Natural killer cell (primary cell): ENCODE results near the gene HAPLN3. TPM values are rescaled to one million over a fixed set of nuclear protein-coding genes. Genes with fewer than 3 reads are reported as not detected.

ENCODE experiments used
- ATAC-seq, 3 donors: fragments of 150-1000 bp in 2 of 3; fragments of 200-7000 bp in 1 of 3; cut with Tn5 transposase; 1 replicate in 1 of 3; 2 replicates in 2 of 3; pipeline ENCODE4 v1.10.0; 2021; ENCODE audit warnings: mild to moderate bottlenecking in 2 of 3, moderate library complexity in 2 of 3
- DNase-seq, 2 donors: peaks; one replicate each; pipeline versions ENCODE4 v3.0.0 to v3.0.0-alpha.2; 2013 to 2021; ENCODE audit warnings: mixed read lengths in 1 of 2
- H3K27ac ChIP-seq: one replicate; pipeline ENCODE4 v1.5.1; 2013; ENCODE audit warnings: mild to moderate bottlenecking, low read length
- H3K27me3 ChIP-seq: one replicate; pipeline ENCODE4 v1.6.1; 2013; ENCODE audit warnings: low read length; ENCODE audit not compliant: control insufficient read depth, insufficient read depth
- H3K36me3 ChIP-seq: one replicate; pipeline ENCODE4 v1.6.1; 2013; ENCODE audit warnings: low read length; ENCODE audit not compliant: control insufficient read depth, insufficient read depth
- H3K4me1 ChIP-seq: one replicate; pipeline ENCODE4 v1.6.1; 2013; ENCODE audit warnings: low read length; ENCODE audit not compliant: control insufficient read depth, insufficient read depth
- H3K4me3 ChIP-seq: one replicate; pipeline ENCODE4 v1.5.1; 2013; ENCODE audit warnings: low read length
- H3K9me3 ChIP-seq: one replicate; pipeline ENCODE4 v1.6.1; 2013; ENCODE audit warnings: low read length; ENCODE audit not compliant: control insufficient read depth, insufficient read depth
- H3K27ac Mint-ChIP-seq, 2 donors: one replicate each; pipeline ENCODE4 v1.8.0; 2022; ENCODE audit warnings: mild to moderate bottlenecking in 2 of 2, mixed read lengths in 2 of 2, moderate library complexity in 1 of 2
- H3K27me3 Mint-ChIP-seq, 2 donors: one replicate each; pipeline ENCODE4 v1.8.0; 2022; ENCODE audit warnings: low read depth in 2 of 2, mixed read lengths in 2 of 2
- H3K36me3 Mint-ChIP-seq: one replicate; pipeline ENCODE4 v1.8.0; 2022; ENCODE audit warnings: mixed read lengths
- H3K4me1 Mint-ChIP-seq, 2 donors: one replicate each; pipeline ENCODE4 v1.8.0; 2022; ENCODE audit warnings: mixed read lengths in 2 of 2
- H3K4me3 Mint-ChIP-seq: one replicate; pipeline ENCODE4 v1.8.0; 2022; ENCODE audit warnings: mild to moderate bottlenecking, moderate library complexity, mixed read lengths
- H3K9me3 Mint-ChIP-seq, 2 donors: one replicate each; pipeline ENCODE4 v1.8.0; 2022; ENCODE audit warnings: mixed read lengths in 2 of 2
- WGBS: methylation state at CpG from one replicate; pipeline ENCODE4 v1.1.7; 2013; ENCODE audit warnings: missing lambda C conversion rate; ENCODE audit not compliant: insufficient coverage; 5-methylcytosine and 5-hydroxymethylcytosine counted together
- intact Hi-C: fragments of 100-400 bp; cut with micrococcal nuclease; formaldehyde crosslinking; loops from one replicate; pipeline ENCODE4 v1.14.2; 2022
- total RNA-seq, 4 donors: library from RNA; stranded (reverse); fragments of 120-200 nt in 1 of 4; gene quantifications; one replicate each; pipeline versions ENCODE4 v1.2.3 to v1.2.4, GENCODE V29; 2013 to 2022
- TF ChIP-seq, protein P1 (sequence below): fragments of 200-600 bp; IDR thresholded peaks from one replicate; pipeline ENCODE4 v1.8.0; 2022; ENCODE audit warnings: antibody characterized with exemption

Gene HAPLN3
- total RNA-seq, 3 donors from 2014 or later (not counting 1 experiment from before 2014, with no cell fraction given), result 10.1 to 10.8 (median 10.4) TPM

DNA sequence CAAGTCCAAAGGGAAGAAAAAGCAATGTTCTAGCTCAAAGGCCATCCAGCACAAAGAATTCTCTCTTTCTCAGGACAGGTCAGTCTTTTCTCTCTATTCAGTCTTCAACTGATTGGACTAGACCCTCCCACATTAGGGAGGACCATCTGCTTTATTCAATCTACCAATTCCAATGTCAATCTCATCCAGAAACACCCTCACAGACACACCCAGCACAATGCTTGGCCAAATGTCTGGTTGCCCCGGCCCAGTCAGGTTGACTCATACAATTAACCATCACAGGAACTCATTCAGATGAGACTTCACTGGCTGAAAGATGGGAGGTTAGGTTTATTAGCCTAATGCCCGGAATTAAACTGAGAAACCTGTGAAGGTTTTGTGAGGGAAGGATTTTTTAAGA lies 59.7 kb downstream of the HAPLN3 start:
- Histone ChIP-seq H3K9me3 (no peaks in the 10 kb centered on the region), H3K27me3 (no peaks in the 10 kb centered on the region), H3K4me3 (no peak overlapping the region), H3K4me1 (no peaks in the 10 kb centered on the region), H3K27ac (no peak overlapping the region), H3K36me3 (no peaks in the 10 kb centered on the region)
- no peak overlapping the region for H3K4me3 Mint-ChIP-seq
- H3K4me1 Mint-ChIP-seq, result peaks cover 0 to 4% of the 10 kb centered on the region in 2 donors
- no peak overlapping the region for H3K27ac Mint-ChIP-seq
- H3K36me3 Mint-ChIP-seq, result no peaks in the 10 kb centered on the region
- intact Hi-C loops, result no loop called here
- no peaks in the 10 kb centered on the region for H3K27me3 Mint-ChIP-seq
- TF ChIP-seq, protein P1, sequence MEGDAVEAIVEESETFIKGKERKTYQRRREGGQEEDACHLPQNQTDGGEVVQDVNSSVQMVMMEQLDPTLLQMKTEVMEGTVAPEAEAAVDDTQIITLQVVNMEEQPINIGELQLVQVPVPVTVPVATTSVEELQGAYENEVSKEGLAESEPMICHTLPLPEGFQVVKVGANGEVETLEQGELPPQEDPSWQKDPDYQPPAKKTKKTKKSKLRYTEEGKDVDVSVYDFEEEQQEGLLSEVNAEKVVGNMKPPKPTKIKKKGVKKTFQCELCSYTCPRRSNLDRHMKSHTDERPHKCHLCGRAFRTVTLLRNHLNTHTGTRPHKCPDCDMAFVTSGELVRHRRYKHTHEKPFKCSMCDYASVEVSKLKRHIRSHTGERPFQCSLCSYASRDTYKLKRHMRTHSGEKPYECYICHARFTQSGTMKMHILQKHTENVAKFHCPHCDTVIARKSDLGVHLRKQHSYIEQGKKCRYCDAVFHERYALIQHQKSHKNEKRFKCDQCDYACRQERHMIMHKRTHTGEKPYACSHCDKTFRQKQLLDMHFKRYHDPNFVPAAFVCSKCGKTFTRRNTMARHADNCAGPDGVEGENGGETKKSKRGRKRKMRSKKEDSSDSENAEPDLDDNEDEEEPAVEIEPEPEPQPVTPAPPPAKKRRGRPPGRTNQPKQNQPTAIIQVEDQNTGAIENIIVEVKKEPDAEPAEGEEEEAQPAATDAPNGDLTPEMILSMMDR, result no peak
- H3K9me3 Mint-ChIP-seq, result no peaks in the 10 kb centered on the region
- WGBS, result 100% methylated on average over 1 of the region's 2 CpGs
- ATAC-seq, result no peak
- DNase-seq, result no peak

- no peaks in the 10 kb centered on the region for H3K27me3 Mint-ChIP-seq
- H3K9me3 ChIP-seq, result no peaks in the 10 kb centered on the region
- WGBS, result 87% methylated on average over 3 of the region's 4 CpGs
- no peak overlapping the region for H3K4me3 Mint-ChIP-seq
- no peak for DNase-seq
- H3K4me3 ChIP-seq, result no peak overlapping the region
- H3K4me1 Mint-ChIP-seq, result peaks cover 0 to 4% of the 10 kb centered on the region in 2 donors
- H3K27ac Mint-ChIP-seq, result no peak overlapping the region
- TF ChIP-seq, protein P1, result no peak
- H3K36me3 Mint-ChIP-seq, result no peaks in the 10 kb centered on the region
- no peak overlapping the region for H3K27ac ChIP-seq
- H3K27me3 ChIP-seq, result no peaks in the 10 kb centered on the region
- H3K9me3 Mint-ChIP-seq, result no peaks in the 10 kb centered on the region
- no peaks in the 10 kb centered on the region for H3K36me3 ChIP-seq
- intact Hi-C loops, result no loop called here
- no peaks in the 10 kb centered on the region for H3K4me1 ChIP-seq
- no peak for ATAC-seq
Observed at GRCh38 chr15:88835119-88835518, 60.2 kb downstream of the HAPLN3 start.

GRCh38 chr15:88834211-88834812 lies 61.0 kb downstream of the HAPLN3 start:
- peak in 1 of 2 donors; percentile 53 for DNase-seq
- H3K36me3 Mint-ChIP-seq, result no peaks in the 10 kb centered on the region
- no peaks in the 10 kb centered on the region for H3K9me3 ChIP-seq
- no peak overlapping the region for H3K27ac ChIP-seq
- TF ChIP-seq, protein P1, result peak; percentile 32
- intact Hi-C loops, result no loop called here
- no peaks in the 10 kb centered on the region for H3K4me1 ChIP-seq
- ATAC-seq, result peak in 1 of 3 donors; percentile 30
- no peaks in the 10 kb centered on the region for H3K9me3 Mint-ChIP-seq
- no peaks in the 10 kb centered on the region for H3K27me3 ChIP-seq
- 47% methylated on average over 12 of the region's 14 CpGs for WGBS
- H3K4me1 Mint-ChIP-seq, result peaks cover 0 to 4% of the 10 kb centered on the region in 2 donors
- H3K4me3 Mint-ChIP-seq, result no peak overlapping the region
- no peaks in the 10 kb centered on the region for H3K27me3 Mint-ChIP-seq
- H3K4me3 ChIP-seq, result no peak overlapping the region
- no peak overlapping the region for H3K27ac Mint-ChIP-seq
- H3K36me3 ChIP-seq, result no peaks in the 10 kb centered on the region

GRCh38 chr15:88833731-88834100 lies 61.6 kb downstream of the HAPLN3 start:
- H3K4me3 Mint-ChIP-seq, result no peak overlapping the region
- TF ChIP-seq, protein P1, result no peak
- H3K36me3 Mint-ChIP-seq, result no peaks in the 10 kb centered on the region
- no peaks in the 10 kb centered on the region for H3K27me3 ChIP-seq
- no peaks in the 10 kb centered on the region for H3K36me3 ChIP-seq
- no peaks in the 10 kb centered on the region for H3K9me3 ChIP-seq
- H3K27ac Mint-ChIP-seq, result no peak overlapping the region
- H3K4me3 ChIP-seq, result no peak overlapping the region
- H3K27ac ChIP-seq, result no peak overlapping the region
- no peak for DNase-seq
- no peak for ATAC-seq
- intact Hi-C loops, result no loop called here
- H3K4me1 ChIP-seq, result no peaks in the 10 kb centered on the region
- no peaks in the 10 kb centered on the region for H3K9me3 Mint-ChIP-seq
- WGBS, result 89% methylated on average over 7 of the region's 8 CpGs
- peaks cover 0 to 4% of the 10 kb centered on the region in 2 donors for H3K4me1 Mint-ChIP-seq
- H3K27me3 Mint-ChIP-seq, result no peaks in the 10 kb centered on the region
